CD4-positive, alpha-beta T cell (primary cell): ENCODE measurements around the gene PAFAH2. TPM values are rescaled to one million over a fixed set of nuclear protein-coding genes. Genes with fewer than 3 reads are reported as not detected.

Experiments used
- ATAC-seq: fragments of 200-7000 bp; cut with Tn5 transposase; one replicate; pipeline ENCODE4 v1.10.0; 2022; ENCODE audit warnings: mild to moderate bottlenecking; ENCODE audit not compliant: poor library complexity
- CTCF ChIA-PET: fragments of 350-600 bp; sonication (Branson Sonifier 250); formaldehyde crosslinking; loops from one replicate; lab custom pipeline; 2021; ENCODE audit warnings: antibody characterized with exemption, inconsistent platforms; lab: Charles Lee
- POLR2A ChIA-PET: fragments of 350-600 bp; sonication (Branson Sonifier 250); formaldehyde crosslinking; loops from one replicate; lab custom pipeline; 2021; ENCODE audit warnings: antibody characterized with exemption, inconsistent platforms; lab: Charles Lee
- DNase-seq, 14 experiments: peaks; one replicate each; pipeline ENCODE4 v3.0.0-alpha.2; 2013 to 2020; ENCODE audit warnings: mixed read lengths in 2 of 14
- H3K27ac ChIP-seq, 2 donors: one replicate each; pipeline versions ENCODE4 v1.5.1 to v1.7.0; 2013; ENCODE audit warnings: low read length in 2 of 2, low read depth in 1 of 2, mild to moderate bottlenecking in 1 of 2
- H3K27me3 ChIP-seq, 2 experiments: 1 replicate in 1 of 2; 2 replicates in 1 of 2; pipeline versions ENCODE4 v1.6.1 to v1.7.0; 2013; ENCODE audit warnings: low read length in 2 of 2, control low read depth in 1 of 2, mild to moderate bottlenecking in 1 of 2, moderate library complexity in 1 of 2; ENCODE audit not compliant: insufficient read depth in 2 of 2, control insufficient read depth in 1 of 2
- H3K36me3 ChIP-seq: one replicate; pipeline ENCODE4 v1.6.1; 2013; ENCODE audit warnings: low read length, control low read depth; ENCODE audit not compliant: insufficient read depth
- H3K4me1 ChIP-seq: one replicate; pipeline ENCODE4 v1.6.1; 2013; ENCODE audit warnings: low read length, control low read depth; ENCODE audit not compliant: insufficient read depth
- H3K4me3 ChIP-seq: one replicate; pipeline ENCODE4 v1.5.1; 2013; ENCODE audit warnings: mild to moderate bottlenecking, low read length, moderate library complexity
- H3K9me3 ChIP-seq, 2 experiments: 1 replicate in 1 of 2; 2 replicates in 1 of 2; pipeline versions ENCODE4 v1.6.1 to v1.7.0; 2013; ENCODE audit warnings: low read length in 2 of 2, mild to moderate bottlenecking in 2 of 2, control low read depth in 1 of 2, moderate library complexity in 1 of 2; ENCODE audit not compliant: control insufficient read depth in 1 of 2, insufficient read depth in 1 of 2
- H3K27ac Mint-ChIP-seq: one replicate; pipeline ENCODE4 v1.8.0; 2020; ENCODE audit warnings: mixed read lengths
- H3K27me3 Mint-ChIP-seq: one replicate; pipeline ENCODE4 v1.8.0; 2021; ENCODE audit warnings: mixed read lengths
- H3K36me3 Mint-ChIP-seq: one replicate; pipeline ENCODE4 v1.8.0; 2021; ENCODE audit warnings: low read depth, mixed read lengths
- H3K4me1 Mint-ChIP-seq: one replicate; pipeline ENCODE4 v1.8.0; 2021; ENCODE audit warnings: low read depth, mixed read lengths
- H3K4me3 Mint-ChIP-seq: one replicate; pipeline ENCODE4 v1.8.0; 2020; ENCODE audit warnings: mild to moderate bottlenecking, mixed read lengths
- H3K9me3 Mint-ChIP-seq: one replicate; pipeline ENCODE4 v1.8.0; 2020; ENCODE audit warnings: mixed read lengths
- CTCF ChIP-seq: fragments of 200-600 bp; IDR thresholded peaks from one replicate; pipeline ENCODE4 v1.8.0; 2022; ENCODE audit warnings: antibody characterized with exemption, mild to moderate bottlenecking
- intact Hi-C, 2 experiments: fragments of 100-400 bp; cut with DNase I in 1 of 2; cut with micrococcal nuclease in 1 of 2; formaldehyde crosslinking; loops; one replicate each; pipeline versions ENCODE4 v1.15.1 to v1.9.0; 2023 to 2025; cut with DNase I, micrococcal nuclease
- total RNA-seq, 174 experiments: library from RNA in 2 of 174; stranded (reverse) in 2 of 174; gene quantifications; one replicate each; pipeline ENCODE4 v1.2.3 and lab custom pipeline; 2021 to 2026

PAFAH2 gene
- total RNA-seq, 2 experiments from 2014 or later: 7.9 to 8.1 TPM

- no peaks in the 10 kb centered on the region for H3K9me3 Mint-ChIP-seq
- no peak overlapping the region for H3K4me3 ChIP-seq
- peaks cover 71% of the 10 kb centered on the region for H3K36me3 ChIP-seq
- ChIA-PET POLR2A (no interaction called here), CTCF (no interaction called here)
- ATAC-seq: no peak
- peaks cover 46% of the 10 kb centered on the region for H3K4me1 Mint-ChIP-seq
- no peak for TF ChIP-seq CTCF
- peaks cover 24% of the 10 kb centered on the region for H3K4me1 ChIP-seq
- no peak for DNase-seq
- H3K27ac Mint-ChIP-seq: peak overlapping the region; percentile 38
- H3K9me3 ChIP-seq: no peaks in the 10 kb centered on the region
- no peak overlapping the region for H3K27ac ChIP-seq
- H3K27me3 Mint-ChIP-seq: no peaks in the 10 kb centered on the region
- no peak overlapping the region for H3K4me3 Mint-ChIP-seq
- H3K27me3 ChIP-seq: no peaks in the 10 kb centered on the region
- intact Hi-C loops: no loop called here
- H3K36me3 Mint-ChIP-seq: peaks cover 80% of the 10 kb centered on the region
Observed at GRCh38 chr1:25985670-25986069, 12.2 kb downstream of the PAFAH2 start.

GRCh38 chr1:25985171-25985570, 12.7 kb downstream of the PAFAH2 start:
- Mint-ChIP-seq H3K4me3 (no peak overlapping the region), H3K27me3 (no peaks in the 10 kb centered on the region), H3K36me3 (peaks cover 77% of the 10 kb centered on the region), H3K27ac (peak overlapping the region; percentile 38), H3K9me3 (no peaks in the 10 kb centered on the region), H3K4me1 (peaks cover 41% of the 10 kb centered on the region)
- ATAC-seq (no peak), DNase-seq (no peak)
- no peak overlapping the region for H3K4me3 ChIP-seq
- intact Hi-C loops: no loop called here
- H3K36me3 ChIP-seq: peaks cover 73% of the 10 kb centered on the region
- no peak overlapping the region for H3K27ac ChIP-seq
- no peaks in the 10 kb centered on the region for H3K9me3 ChIP-seq
- peaks cover 19% of the 10 kb centered on the region for H3K4me1 ChIP-seq
- no peaks in the 10 kb centered on the region for H3K27me3 ChIP-seq
- POLR2A ChIA-PET: no interaction called here
- CTCF ChIA-PET: no interaction called here
- no peak for TF ChIP-seq CTCF

GRCh38 chr1:25979210-25979609, 18.7 kb downstream of the PAFAH2 start:
- Histone ChIP-seq H3K4me1 (no peaks in the 10 kb centered on the region), H3K27me3 (no peaks in the 10 kb centered on the region), H3K36me3 (peaks cover 82% of the 10 kb centered on the region), H3K4me3 (no peak overlapping the region), H3K9me3 (no peaks in the 10 kb centered on the region), H3K27ac (no peak overlapping the region)
- intact Hi-C loops: no loop called here
- Mint-ChIP-seq H3K4me1 (peaks cover 19% of the 10 kb centered on the region), H3K27ac (no peak overlapping the region), H3K36me3 (peaks cover 83% of the 10 kb centered on the region), H3K4me3 (no peak overlapping the region), H3K9me3 (no peaks in the 10 kb centered on the region), H3K27me3 (no peaks in the 10 kb centered on the region)
- ChIA-PET POLR2A (interaction anchor here (1.6 kb wide), 1 partner anchor 9 kb away, joined by 4 read pairs; no protein-coding TSS in a partner anchor), CTCF (no interaction called here)
- TF ChIP-seq CTCF: no peak
- ATAC-seq (no peak), DNase-seq (no peak)
